Heart right ventricle (tissue), 16 donors: ENCODE results near the gene CAMK2A. TPM values are rescaled to one million over a fixed set of nuclear protein-coding genes. Genes with fewer than 3 reads are reported as not detected.
A peak's percentile ranks its signal among the peaks of the same experiment; 100 is the strongest.

Source experiments
- ATAC-seq, 8 donors: fragments of 200-7000 bp; cut with Tn5 transposase; one replicate each; pipeline ENCODE4 v1.9.1; 2020; ENCODE audit warnings: mild to moderate bottlenecking in 8 of 8, moderate library complexity in 8 of 8, moderate number of reproducible peaks in 1 of 8
- DNase-seq, 2 donors: peaks; one replicate each; pipeline ENCODE4 v3.0.0-alpha.2; 2020
- H3K27ac ChIP-seq, 10 donors: fragments of 200-600 bp; sonication (generic) in 2 of 10; one replicate each; pipeline versions ENCODE4 v1.5.0 to v1.8.0; 2020 to 2022; ENCODE audit warnings: mild to moderate bottlenecking in 3 of 10
- H3K27me3 ChIP-seq, 7 donors: fragments of 200-600 bp; one replicate each; pipeline ENCODE4 v1.8.0; 2021 to 2022; ENCODE audit warnings: mild to moderate bottlenecking in 2 of 7
- H3K36me3 ChIP-seq, 9 donors: fragments of 200-600 bp; sonication (generic) in 1 of 9; one replicate each; pipeline versions ENCODE4 v1.5.0 to v1.8.0; 2020 to 2022; ENCODE audit warnings: mild to moderate bottlenecking in 2 of 9
- H3K4me1 ChIP-seq, 9 donors: fragments of 200-600 bp; sonication (generic) in 1 of 9; one replicate each; pipeline versions ENCODE4 v1.5.0 to v1.8.0; 2020 to 2022; ENCODE audit warnings: mild to moderate bottlenecking in 4 of 9
- H3K4me3 ChIP-seq, 10 donors: fragments of 200-600 bp; sonication (generic) in 2 of 10; one replicate each; pipeline versions ENCODE4 v1.5.0 to v1.8.0; 2020 to 2022; ENCODE audit warnings: mild to moderate bottlenecking in 7 of 10, moderate library complexity in 2 of 10
- H3K9me3 ChIP-seq, 11 donors: fragments of 200-600 bp in 10 of 11; sonication (generic) in 2 of 11; one replicate each; pipeline versions ENCODE4 v1.5.0 to v1.8.0; 2013 to 2022; ENCODE audit warnings: mild to moderate bottlenecking in 2 of 11, control low read depth in 1 of 11, moderate library complexity in 1 of 11
- CTCF ChIP-seq, 9 donors: fragments of 200-600 bp; sonication (generic) in 2 of 9; IDR thresholded peaks; one replicate each; pipeline versions ENCODE4 v1.5.0 to v1.8.0; 2021 to 2022; ENCODE audit warnings: antibody characterized with exemption in 9 of 9, mild to moderate bottlenecking in 5 of 9, moderate library complexity in 1 of 9
- WGBS, 2 donors: extraction: QIAGEN DNeasy Blood & Tissue Kit; methylation state at CpG; one replicate each; pipeline ENCODE4 v1.1.7; 2013; ENCODE audit warnings: inconsistent platforms in 1 of 2; 5-methylcytosine and 5-hydroxymethylcytosine counted together
- intact Hi-C, 10 donors: fragments of 100-400 bp; cut with DNase I; formaldehyde crosslinking; loops; one replicate each; pipeline versions ENCODE4 v1.11.1 to v1.14.2; 2022
- polyA plus RNA-seq, 2 donors: library from polyadenylated mRNA; stranded (reverse); fragments of 200-250 nt; gene quantifications; one replicate each; pipeline ENCODE4 v1.2.3, GENCODE V29; 2013
- total RNA-seq, 10 donors: library from RNA; stranded (reverse); fragmentation: NEBNext Ultra II Directional in 3 of 10; extraction: Animal tissue kit (Norgen Biotek cat#: 25700) in 3 of 10; gene quantifications; one replicate each; pipeline versions ENCODE4 v1.2.1 to v1.2.4, GENCODE V29; 2021 to 2023
- donor health status: Arrhythmogenic right ventricular cardiomyopathy.
- donor health status: ischemic (EF 13 %, LVEDD 7.1; RV severe dilation, severe dysfunction).
- donor health status: healthy with polysubstance abuse.
- donor health status: DM: no; HTN: yes; CAD: no.
- donor health status: DM: no; HTN: no; CAD: no.
- donor health status: ischemic (EF 25% LVEDD 6.9; RV normal size, moderate dysfunction).
- donor health status: ischemic (EF 25% LVEDD 5.7; RV mildly dilated, moderate dysfunction).
- donor health status: healthy.
- donor health status: DM: yes; HTN: yes; CAD: no.
- donor health status: Ischemic cardiomyopathy.
- donor health status: ischemic (EF 35%, LVEDD 5.7; RV mildly dilated, moderate dysfunction).
- donor health status: nonischemic (EF 11% LVEDD 7.7; RV severe dilation, severe dysfunction).
- donor health status: DM: yes; HTN: yes; CAD: no.
- donor health status: PGD.
- donor health status: ischemic (EF 29% LVEDD 5.4; RV normal size, mild dysfunction).
- donor health status: nonischemic (EF 23%, LVEDD 6.1; RV moderate dilation, normal function).

Gene CAMK2A
- total and polyA plus RNA-seq, 12 donors = 1.2 to 25.7 (median 17.9) TPM

DNA sequence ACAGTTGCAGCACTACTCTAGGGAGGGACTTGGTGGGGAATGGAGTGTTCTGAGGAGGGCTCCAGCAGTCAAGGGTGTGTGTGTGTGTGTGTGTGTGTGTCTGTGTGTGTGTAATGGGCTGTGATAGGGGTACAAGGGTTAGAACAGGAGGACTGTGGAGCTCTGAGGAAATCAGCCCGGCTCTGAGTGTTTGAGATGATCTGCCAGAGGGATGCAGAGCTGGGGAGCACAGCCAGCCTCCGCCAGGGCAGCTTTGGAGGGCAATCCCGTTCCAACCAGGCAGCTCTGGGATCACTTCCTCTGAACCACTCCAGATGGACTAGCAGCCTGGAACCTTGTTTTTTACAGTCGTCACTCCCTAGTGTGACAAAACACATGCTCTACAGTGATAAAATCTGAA is 102.7 kb downstream of the CAMK2A start:
- Histone ChIP-seq H3K9me3 (no peaks in the 10 kb centered on the region), H3K36me3 (no peaks in the 10 kb centered on the region), H3K27ac (no peak overlapping the region), H3K4me3 (no peak overlapping the region), H3K27me3 (peaks cover 6 to 39% (median 33%) of the 10 kb centered on the region in 7 donors), H3K4me1 (peaks cover 0 to 27% (median 7%) of the 10 kb centered on the region in 9 donors)
- WGBS, 2 donors = 72 to 73% methylated on average over 4 of the region's 4 CpGs
- no peak for DNase-seq
- intact Hi-C loops = no loop called here
- TF ChIP-seq CTCF (IDR thresholded peaks at IDR 0.05) = no peak
- peak in 1 of 8 donors; percentile 16 for ATAC-seq

DNA sequence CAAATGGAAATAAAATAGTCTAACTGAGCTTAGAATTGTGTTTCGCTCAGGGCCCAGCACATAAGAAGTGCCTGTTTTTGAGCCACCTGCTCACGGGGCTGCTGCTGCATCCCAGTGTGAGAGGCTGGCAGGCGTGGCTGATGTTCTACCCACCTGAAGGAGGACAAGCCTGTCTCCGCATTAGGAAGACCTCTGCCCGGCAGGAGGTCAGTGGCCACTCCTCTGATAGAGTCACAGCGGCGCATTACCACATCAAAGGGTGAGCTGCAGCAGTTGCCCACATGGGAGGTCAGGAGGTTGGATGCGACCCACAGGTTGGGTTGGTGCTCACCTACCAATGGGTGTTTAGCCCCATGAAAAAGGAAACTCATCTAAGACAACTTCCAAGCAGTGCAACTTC is 103.4 kb downstream of the CAMK2A start:
- no peak for ATAC-seq
- intact Hi-C loops = no loop called here
- Histone ChIP-seq H3K27me3 (peaks cover 6 to 35% (median 30%) of the 10 kb centered on the region in 7 donors), H3K4me1 (peaks cover 2 to 33% (median 15%) of the 10 kb centered on the region in 9 donors), H3K4me3 (no peak overlapping the region), H3K9me3 (no peaks in the 10 kb centered on the region), H3K36me3 (no peaks in the 10 kb centered on the region), H3K27ac (no peak overlapping the region)
- DNase-seq = no peak
- TF ChIP-seq CTCF (IDR thresholded peaks at IDR 0.05) = no peak
- WGBS, 2 donors = 94 to 96% methylated on average over 8 of the region's 8 CpGs

GRCh38 chr5:150184990-150185912 is 104.3 kb downstream of the CAMK2A start:
- no peak for ATAC-seq
- no peak for TF ChIP-seq CTCF (IDR thresholded peaks at IDR 0.05)
- intact Hi-C loops = no loop called here
- H3K36me3 ChIP-seq = no peaks in the 10 kb centered on the region
- H3K9me3 ChIP-seq = no peaks in the 10 kb centered on the region
- no peak for DNase-seq
- peaks cover 5 to 26% (median 22%) of the 10 kb centered on the region in 7 donors for H3K27me3 ChIP-seq
- peaks cover 10 to 42% (median 22%) of the 10 kb centered on the region in 9 donors for H3K4me1 ChIP-seq
- H3K4me3 ChIP-seq = no peak overlapping the region
- H3K27ac ChIP-seq = peak overlapping the region in 1 of 10 donors; percentile 59
- WGBS, 2 donors = 87 to 91% methylated on average over 12 of the region's 12 CpGs

GRCh38 chr5:150184006-150184405 is 105.6 kb downstream of the CAMK2A start:
- no peak overlapping the region for H3K4me3 ChIP-seq
- intact Hi-C loops = no loop called here
- peaks cover 13 to 39% (median 23%) of the 10 kb centered on the region in 9 donors for H3K4me1 ChIP-seq
- H3K27me3 ChIP-seq = peaks cover 0 to 14% (median 9%) of the 10 kb centered on the region in 7 donors
- WGBS, 2 donors = 90 to 96% methylated on average over 2 of the region's 2 CpGs
- no peak overlapping the region for H3K27ac ChIP-seq
- H3K9me3 ChIP-seq = no peaks in the 10 kb centered on the region
- ATAC-seq = no peak
- no peaks in the 10 kb centered on the region for H3K36me3 ChIP-seq
- no peak for TF ChIP-seq CTCF (IDR thresholded peaks at IDR 0.05)
- DNase-seq = no peak
